ENCODE results near the gene DHX57. TPM values are rescaled to one million over a fixed set of nuclear protein-coding genes. Genes with fewer than 3 reads are reported as not detected.
A peak's percentile ranks its signal among the peaks of the same experiment; 100 is the strongest.

The DHX57 gene
- total RNA-seq, 1 donor from 2014 or later, result 15.1 TPM

DNA sequence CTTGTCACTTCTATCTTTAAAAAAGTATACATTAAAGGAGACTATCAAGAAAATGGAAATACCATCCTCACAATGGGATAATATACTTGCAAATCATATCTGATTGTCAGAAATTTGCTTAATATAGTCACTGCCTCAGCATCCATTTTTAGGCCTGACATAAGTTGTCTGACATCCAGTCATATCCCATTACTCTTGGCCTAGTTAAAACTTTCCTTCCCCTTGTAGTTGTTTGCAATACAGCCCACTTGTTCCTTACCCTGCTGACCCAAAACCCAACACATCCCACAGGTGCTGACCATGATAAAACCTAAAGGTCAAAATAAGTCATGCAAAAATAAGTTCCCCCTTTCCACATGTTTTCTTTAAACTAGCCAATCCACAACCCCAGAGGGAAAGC, 10.3 kb upstream of the DHX57 start:
- TF ChIP-seq CTCF (IDR thresholded peaks at IDR 0.05), result no peak
- no peak for ATAC-seq
- no peak for DNase-seq
- peaks cover 12% of the 10 kb centered on the region for H3K36me3 ChIP-seq
- no peaks in the 10 kb centered on the region for H3K9me3 ChIP-seq
- intact Hi-C loops (cut with DNase I), result no loop called here
- H3K4me3 ChIP-seq, result no peak overlapping the region
- no peak overlapping the region for H3K27ac ChIP-seq
- no peaks in the 10 kb centered on the region for H3K27me3 ChIP-seq
- H3K4me1 ChIP-seq, result no peaks in the 10 kb centered on the region

DNA sequence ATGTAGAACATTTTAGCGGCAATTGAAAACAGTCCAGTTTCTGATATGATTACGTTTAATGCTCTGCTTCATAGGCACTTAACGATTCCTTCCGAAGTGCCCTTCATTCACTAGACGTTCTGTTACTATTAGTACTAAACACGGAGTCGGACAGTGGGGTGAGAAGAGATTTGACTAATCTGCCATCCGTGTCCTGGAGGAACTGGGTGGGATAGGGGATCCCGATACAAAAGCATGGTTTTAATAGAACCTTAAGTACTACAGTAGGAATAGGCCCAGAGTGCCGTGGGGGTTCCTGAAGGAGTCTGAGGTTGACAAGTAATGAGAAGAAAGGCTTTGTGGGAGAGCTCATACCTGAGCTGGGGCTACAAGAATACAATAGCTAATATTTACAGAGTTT, 673 bp upstream of the DHX57 start:
- Histone ChIP-seq H3K9me3 (no peaks in the 10 kb centered on the region), H3K36me3 (peaks cover 11% of the 10 kb centered on the region), H3K27me3 (no peaks in the 10 kb centered on the region), H3K4me3 (peak overlapping the region; percentile 88), H3K4me1 (peaks cover 13% of the 10 kb centered on the region), H3K27ac (peak overlapping the region; percentile 83)
- DNase-seq (no peak), ATAC-seq (no peak)
- intact Hi-C loops (cut with DNase I), result no loop called here
- no peak for TF ChIP-seq CTCF (IDR thresholded peaks at IDR 0.05)

- intact Hi-C loops (cut with DNase I), result no loop called here
- ATAC-seq (no peak), DNase-seq (no peak)
- Histone ChIP-seq H3K27ac (peak overlapping the region; percentile 83), H3K4me3 (peak overlapping the region; percentile 88), H3K27me3 (no peaks in the 10 kb centered on the region), H3K9me3 (no peaks in the 10 kb centered on the region), H3K36me3 (no peaks in the 10 kb centered on the region), H3K4me1 (peaks cover 13% of the 10 kb centered on the region)
- TF ChIP-seq CTCF (IDR thresholded peaks at IDR 0.05), result no peak
Measured at GRCh38 chr2:38875227-38875575, 533 bp downstream of the DHX57 start.

- ATAC-seq (no peak), DNase-seq (no peak)
- intact Hi-C loops (cut with DNase I), result no loop called here
- no peak overlapping the region for H3K27ac ChIP-seq
- peaks cover 13% of the 10 kb centered on the region for H3K4me1 ChIP-seq
- no peaks in the 10 kb centered on the region for H3K9me3 ChIP-seq
- H3K4me3 ChIP-seq, result no peak overlapping the region
- TF ChIP-seq CTCF (IDR thresholded peaks at IDR 0.05), result no peak
- no peaks in the 10 kb centered on the region for H3K36me3 ChIP-seq
- H3K27me3 ChIP-seq, result no peaks in the 10 kb centered on the region
Measured at GRCh38 chr2:38873763-38874162, 2.0 kb downstream of the DHX57 start.

DNA sequence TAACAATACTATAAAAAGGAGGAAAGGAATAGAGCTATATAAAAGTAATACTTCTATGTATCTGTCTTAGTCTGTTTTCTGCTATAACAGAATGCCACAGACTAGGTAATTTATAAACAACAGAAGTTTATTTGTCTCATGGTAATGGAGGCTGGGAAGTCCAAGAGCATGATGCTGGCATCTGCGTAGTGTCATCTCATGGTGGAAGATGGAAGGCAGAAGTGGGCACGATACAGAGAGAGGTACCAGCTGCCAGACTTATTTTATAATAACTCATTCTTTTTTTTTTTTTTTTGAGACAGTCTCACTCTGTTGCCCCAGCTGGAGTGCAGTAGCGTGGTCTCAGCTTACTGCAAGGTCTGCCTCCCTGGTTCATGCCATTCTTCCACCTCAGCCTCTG, 4.3 kb downstream of the DHX57 start:
- Histone ChIP-seq H3K27me3 (no peaks in the 10 kb centered on the region), H3K27ac (no peak overlapping the region), H3K36me3 (peaks cover 5% of the 10 kb centered on the region), H3K4me3 (no peak overlapping the region), H3K9me3 (no peaks in the 10 kb centered on the region), H3K4me1 (peaks cover 11% of the 10 kb centered on the region)
- intact Hi-C loops (cut with DNase I), result no loop called here
- DNase-seq (no peak), ATAC-seq (no peak)
- no peak for TF ChIP-seq CTCF (IDR thresholded peaks at IDR 0.05)

GRCh38 chr2:38866773-38867443, 8.8 kb downstream of the DHX57 start:
- no peak for TF ChIP-seq CTCF (IDR thresholded peaks at IDR 0.05)
- H3K9me3 ChIP-seq, result no peaks in the 10 kb centered on the region
- no peaks in the 10 kb centered on the region for H3K27me3 ChIP-seq
- intact Hi-C loops (cut with DNase I), result no loop called here
- H3K4me3 ChIP-seq, result no peak overlapping the region
- H3K27ac ChIP-seq, result no peak overlapping the region
- no peak for DNase-seq
- ATAC-seq, result no peak
- no peaks in the 10 kb centered on the region for H3K4me1 ChIP-seq
- H3K36me3 ChIP-seq, result peaks cover 30% of the 10 kb centered on the region

Measured in upper lobe of right lung (tissue), 1 donor.